HG02981 (cell line): ENCODE results near the gene NCAM1.

Experiments used
- ATAC-seq: cut with Tn5 transposase; IDR thresholded peaks from one replicate; pipeline ENCODE4 v1.9.1; 2021; ENCODE audit warnings: mild to moderate bottlenecking, moderate library complexity; ENCODE audit not compliant: unreplicated experiment

NCAM1 gene

DNA sequence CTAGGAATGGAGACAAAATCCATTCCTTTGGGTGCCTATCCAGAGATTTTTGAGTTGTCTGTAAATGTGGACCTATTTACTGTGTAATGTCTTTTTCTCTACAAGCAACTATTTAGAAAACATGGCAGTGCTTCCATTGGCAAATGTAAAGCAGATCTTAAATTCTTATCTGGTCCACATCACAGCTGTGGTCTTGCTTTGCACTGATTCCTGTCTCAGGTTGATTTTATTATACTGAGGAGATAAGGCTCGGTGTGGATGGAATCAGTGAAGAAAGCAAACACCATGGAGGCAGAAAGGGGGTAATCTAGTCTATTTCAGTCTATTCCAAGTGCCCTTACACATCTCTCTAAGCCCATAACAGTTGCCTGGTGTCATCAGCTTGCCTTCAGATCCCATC, 160.5 kb downstream of the NCAM1 start:
- no peak for ATAC-seq

DNA sequence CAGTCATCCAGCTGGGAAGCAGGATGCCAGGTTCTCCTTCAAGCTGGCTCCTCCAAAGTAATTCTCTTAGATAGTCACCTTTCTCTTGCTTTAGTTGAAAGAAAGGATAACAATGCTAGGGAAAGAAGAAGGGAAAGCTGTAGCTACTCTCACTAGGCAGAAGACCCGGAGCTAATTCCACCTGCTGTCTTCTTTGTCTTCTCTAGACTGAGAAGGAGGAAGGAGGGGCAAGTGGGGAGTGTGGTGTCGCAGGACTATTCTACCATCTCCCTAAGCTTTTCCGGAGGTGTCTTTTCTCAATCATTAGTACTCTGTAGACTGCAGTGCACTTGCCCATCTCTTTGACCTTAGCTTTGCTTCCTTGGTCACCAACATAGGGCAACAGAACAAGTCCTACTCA, 162.8 kb downstream of the NCAM1 start:
- ATAC-seq = no peak

DNA sequence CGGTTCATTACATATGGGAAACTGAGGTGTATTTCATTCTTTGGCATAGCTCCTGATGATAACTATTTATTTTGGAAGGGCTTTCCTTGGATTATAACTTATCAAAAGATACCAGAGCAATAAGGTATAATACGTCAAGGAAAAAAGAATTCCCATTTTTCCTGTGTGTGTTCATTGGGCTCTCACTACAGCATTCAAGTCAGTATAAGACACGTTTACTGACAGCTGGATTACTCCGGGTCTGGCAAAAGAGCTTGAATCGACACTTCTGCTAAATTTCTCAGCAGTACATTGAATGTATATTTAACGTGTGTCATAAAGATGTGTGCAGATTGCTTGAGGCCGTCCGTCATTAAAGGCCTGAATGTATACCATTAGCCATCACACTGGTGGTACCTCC, 163.4 kb downstream of the NCAM1 start:
- no peak for ATAC-seq

DNA sequence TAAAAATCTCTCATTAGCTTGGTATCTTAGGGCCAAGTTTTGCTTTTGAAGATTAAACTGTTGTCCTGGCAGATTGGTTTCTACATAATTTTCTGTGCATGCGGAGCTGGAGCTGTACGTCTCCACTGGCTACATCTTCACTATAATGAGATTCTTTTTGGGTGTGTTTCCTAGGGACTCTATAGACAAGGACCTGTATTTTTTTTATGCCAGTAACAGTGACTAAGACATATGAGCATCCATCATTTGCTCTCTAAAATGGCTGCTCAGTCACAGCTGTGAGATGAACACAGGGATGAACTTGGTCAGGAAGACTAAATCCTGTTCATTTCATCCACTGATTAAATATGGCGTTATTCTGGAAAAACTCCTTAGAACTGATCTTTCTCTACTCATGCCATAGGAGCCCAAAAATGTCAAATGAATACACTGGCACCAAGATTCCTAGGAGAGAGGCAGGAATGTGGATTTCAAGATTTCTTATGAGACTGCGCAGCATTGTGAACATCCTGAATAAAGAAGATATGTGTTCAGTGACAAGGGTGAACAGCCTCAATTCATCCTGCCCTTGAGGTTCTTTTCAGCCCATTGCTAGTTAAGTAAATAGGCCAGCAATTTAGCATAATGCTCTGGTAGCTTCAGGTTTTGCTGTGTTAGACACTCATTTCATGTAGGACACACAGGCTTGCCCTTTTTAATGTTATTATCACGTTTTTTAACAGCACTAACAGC, 168.2 kb downstream of the NCAM1 start:
- no peak for ATAC-seq

DNA sequence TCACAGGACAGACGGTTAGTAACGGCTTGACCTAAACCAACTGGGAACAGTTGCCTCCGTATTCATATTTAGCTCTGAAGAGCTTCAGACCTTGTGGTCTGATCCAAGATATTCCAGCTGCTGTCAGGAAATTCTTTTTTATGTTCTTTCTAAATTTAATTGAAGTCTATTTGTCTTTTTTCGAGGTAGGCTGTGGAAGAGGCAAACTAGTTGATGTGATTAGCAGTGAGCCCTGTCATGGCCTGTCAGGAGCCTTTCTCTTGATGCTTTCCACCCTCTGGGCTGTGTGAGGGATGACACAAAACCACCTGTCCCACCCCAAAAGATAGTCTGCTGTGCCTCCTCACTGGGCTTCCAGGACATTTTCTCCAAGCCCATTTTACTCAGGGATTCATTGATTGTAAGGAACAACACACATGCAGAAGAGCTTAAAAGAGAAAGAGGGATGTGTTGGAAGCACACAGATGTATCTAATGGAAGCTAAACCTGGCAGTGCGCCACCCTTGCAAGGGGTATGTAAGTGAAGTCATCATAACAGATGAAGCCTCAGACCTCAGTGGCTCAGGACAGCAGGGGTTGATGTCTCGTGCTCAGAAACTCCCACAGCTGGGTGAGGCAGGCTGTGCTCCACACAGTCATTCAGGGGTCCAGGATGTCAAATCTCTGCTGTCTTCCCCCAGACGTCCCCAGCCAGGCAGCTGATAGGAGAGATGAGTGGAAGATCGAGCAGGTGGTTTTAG, 170.0 kb downstream of the NCAM1 start:
- no peak for ATAC-seq

DNA sequence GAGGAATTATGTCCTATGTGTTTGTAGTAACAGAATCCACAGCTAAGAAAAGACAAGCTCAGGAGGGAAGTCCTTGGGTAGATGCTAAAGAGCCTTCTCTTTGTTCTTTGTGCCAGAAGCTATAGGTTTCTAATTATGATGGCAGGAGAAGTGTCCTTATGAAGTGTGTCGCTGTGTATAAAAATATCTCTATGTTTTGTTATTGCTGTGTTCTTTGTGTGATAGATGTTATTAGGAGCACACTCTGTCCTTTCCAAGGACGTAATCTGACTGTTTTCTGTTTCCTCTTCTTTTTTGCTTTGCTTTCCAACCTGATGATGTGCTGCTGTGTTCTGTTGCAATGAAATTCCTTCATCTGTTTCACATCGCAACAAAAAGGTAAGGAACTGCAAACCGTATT, 171.9 kb downstream of the NCAM1 start:
- ATAC-seq = no peak

DNA sequence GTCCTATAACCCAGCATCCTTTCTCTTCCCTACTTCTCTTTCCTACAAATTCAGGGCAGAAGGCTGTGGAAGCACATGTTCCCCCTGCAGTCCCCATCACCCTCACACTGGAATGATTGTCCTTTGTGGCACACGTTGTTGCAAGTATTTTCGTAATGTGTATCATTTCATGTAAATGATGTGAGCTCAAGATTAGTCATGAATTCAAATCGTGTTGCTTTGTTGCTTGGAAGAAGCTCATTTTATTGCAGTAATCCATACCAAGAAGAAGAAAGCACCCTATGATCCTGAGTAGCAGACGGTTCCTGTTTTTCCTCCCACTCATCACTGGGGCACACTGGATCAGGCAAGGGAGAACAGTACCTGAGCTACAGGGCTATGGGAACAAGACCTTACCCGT, 173.4 kb downstream of the NCAM1 start:
- no peak for ATAC-seq

DNA sequence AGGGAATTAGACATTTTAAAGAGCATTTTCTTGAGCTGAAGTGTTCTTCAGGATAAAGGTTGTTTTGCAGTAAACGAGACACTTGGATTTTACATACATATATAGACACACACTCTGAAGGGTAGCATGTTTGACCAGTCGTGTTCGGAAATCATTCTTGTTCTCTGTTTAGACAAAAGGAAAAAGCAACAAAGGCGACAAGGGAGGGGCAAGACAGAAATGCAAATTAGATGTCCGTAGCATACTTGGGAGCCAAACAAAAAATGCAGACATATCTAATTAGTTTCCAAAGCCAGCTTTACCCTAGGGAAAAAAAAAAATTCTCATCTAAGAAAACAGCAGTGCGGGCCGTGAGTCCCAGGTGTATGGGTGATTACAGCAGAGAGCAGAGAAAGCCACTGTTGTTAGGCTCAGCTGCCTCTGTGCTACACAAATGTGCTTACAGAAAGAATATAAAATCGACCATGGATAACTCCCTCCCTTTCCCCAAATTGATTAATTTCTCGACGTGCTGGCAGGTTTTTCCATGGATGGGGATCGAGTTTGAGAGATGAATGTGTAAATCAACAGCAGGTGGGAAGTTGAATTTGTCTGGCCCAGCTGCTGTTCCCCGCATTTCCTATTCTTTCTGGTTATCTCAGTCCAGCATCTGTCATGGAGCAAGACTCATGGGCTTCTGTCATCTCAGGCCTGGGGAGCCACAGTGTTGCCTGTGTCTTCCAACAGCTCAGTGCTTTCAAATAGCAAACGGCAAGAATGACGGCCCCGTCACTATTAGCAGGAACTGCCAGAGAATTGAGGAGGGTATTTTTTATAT, 176.7 kb downstream of the NCAM1 start:
- no peak for ATAC-seq

DNA sequence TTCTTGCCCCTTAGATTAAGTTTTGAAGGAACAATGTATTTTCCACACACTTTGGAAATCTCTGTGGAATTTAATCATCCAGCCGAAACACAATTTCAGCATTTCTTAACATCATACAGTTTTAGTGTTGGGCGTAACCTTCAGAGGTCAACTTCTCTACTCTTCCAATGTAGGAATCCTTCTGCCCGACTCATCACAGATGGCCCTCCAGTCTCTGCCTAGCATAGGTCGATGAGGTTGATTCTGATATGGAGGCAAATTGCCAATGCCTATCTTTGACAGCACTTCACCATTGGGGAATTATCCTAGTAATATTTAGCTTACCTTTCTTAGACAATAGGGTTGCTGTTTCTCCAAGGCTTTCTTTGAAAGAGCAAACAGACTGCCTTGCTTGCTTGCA, 177.5 kb downstream of the NCAM1 start:
- ATAC-seq = no peak

DNA sequence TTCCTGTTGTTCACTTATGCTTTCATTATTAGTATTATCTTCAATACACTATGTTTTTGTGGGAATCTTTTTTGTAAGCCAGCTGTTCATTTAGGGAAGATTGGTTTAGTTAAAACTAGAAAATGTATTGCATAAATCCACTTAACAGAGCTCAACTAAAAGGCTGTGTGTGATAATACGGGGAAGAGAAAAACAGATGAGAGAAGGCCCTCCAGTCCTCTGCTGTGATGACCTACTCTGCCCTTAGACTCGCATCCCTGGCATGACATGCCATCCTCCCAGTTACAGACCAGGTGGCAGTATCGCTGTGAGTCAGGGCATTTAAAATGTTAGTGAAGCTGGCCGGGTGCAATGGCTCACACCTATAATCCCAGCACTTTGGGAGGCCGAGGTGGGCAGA, 179.8 kb downstream of the NCAM1 start:
- no peak for ATAC-seq

DNA sequence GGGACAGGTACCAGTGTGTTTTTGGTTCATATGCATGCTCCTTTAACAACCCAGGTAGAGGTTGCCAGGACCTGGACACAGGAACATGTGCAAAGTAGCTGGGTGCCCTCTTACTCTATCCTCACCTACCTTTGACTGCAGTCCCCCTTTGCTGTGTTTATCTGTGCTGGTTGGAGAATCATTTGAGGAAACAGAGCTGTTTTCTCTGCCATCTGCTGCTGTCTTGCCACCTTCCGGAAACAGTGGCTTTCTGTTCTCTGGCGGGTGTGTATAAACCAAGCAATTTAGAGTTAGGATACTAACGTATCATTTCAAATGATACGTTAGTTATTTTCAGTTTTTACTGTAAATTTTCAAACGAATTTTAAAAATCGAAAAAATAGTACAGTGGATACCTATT, 181.3 kb downstream of the NCAM1 start:
- no peak for ATAC-seq

DNA sequence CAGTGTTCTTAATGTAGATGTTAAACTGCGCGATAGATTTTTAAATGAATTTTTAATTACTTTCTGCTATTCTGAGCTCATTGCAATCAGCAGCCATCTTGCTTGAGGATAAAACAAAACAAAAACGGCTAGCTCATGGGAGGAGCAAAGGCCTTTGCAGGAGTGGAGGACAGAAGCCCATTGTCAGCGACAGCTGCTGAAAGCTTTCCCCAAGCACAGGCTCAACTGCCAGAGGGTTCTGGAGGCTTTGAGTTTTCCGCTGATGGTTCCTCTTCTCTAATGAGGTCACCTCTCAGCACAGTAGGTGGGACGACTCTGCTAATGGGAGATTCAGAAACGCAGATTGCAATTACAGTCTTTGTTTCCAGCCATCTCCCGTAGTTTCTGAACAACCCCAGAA, 186.0 kb downstream of the NCAM1 start:
- no peak for ATAC-seq

DNA sequence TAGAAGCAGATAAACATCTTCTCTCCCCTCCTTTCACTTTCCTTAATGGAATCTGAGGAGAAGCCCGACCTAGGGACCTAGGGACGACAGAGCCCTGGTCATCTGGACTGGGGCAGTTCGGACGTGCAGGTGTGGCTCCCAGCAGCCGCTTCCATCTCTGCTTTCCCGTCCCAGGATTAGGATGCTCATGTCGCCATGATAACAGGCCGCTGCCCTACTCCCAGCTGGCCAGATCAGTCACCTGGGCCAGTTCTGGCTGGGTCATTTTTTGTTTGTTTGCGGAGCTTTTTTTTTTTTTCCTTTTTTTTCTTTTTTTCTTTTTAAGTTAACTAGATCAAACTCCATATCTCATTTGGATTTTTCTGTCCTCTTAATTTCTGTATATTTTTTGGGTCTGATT, 186.9 kb downstream of the NCAM1 start:
- ATAC-seq = no peak

DNA sequence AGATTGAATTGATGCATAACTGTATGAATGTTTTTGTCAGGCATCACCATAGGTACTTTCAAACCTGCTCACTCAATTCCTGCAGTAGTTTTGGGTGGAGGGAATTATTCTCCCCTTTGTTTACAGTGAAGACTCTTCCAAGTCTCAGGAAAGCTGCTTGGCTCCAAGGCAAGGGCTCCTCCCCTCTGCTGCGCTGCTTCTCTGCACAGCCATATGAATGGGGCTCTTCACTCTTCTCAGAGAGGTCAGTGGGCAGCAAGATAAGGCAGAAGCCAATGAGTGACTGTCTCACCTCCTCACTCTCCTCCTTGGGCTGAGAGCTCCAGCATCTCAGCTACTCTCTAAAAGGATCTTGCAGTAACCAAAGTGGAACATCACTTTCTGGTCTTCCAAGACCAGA, 187.4 kb downstream of the NCAM1 start:
- ATAC-seq = no peak

DNA sequence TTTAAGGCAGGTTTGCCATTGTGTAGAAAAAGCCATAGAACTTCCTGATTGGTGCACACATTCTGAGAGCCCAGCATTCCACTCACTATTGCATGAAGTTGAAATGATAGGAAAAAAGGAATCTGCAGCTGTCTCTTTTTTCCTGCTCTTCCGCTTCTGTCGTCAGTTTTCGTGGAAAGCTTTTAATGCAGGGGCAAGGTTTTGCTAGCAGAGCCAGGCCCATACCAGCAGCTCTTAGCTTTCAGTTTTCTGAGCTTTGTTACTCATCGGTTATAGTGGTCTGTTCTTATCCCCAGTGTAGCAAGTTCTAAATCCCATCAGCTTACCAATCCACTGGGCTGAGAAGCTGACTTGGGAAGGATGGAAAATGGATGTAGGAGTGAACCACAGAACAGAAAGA, 190.3 kb downstream of the NCAM1 start:
- ATAC-seq = no peak

DNA sequence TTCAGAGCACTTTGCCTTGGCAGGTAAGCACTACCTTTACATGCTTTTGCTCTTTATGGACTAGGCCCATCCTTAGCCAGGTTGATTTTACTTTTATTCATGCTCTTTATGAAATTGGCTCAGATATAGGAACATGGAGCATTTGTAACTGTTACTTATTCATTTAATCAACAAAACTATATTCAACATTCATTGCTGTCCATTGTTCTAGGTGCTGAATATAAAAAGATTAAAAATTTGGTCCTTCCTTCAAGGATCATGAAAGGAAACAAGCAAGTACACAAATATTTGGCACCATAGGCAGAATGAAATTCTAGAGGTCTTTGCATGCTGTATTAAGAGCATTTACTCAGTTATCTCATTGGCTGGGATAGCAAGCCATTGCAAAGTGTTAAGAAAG, 191.3 kb downstream of the NCAM1 start:
- ATAC-seq = no peak

DNA sequence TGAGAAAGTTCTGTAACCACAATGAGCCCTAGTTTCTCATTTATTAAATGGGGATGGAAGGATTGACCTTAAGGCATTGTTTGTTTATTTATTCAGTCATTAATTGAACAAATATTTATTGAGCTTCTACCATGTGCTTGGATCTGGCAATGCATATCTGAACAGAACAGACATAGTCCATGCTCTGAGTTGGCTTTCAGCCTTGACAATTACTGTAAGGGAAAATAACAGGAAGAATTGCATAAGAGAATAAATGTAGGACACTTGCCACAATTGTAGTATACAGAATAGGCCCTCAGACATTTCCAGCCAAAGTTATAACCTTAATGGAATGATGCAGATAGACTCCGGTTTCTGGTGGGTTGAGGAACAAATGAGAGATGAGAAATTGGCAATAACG, 192.6 kb downstream of the NCAM1 start:
- ATAC-seq = no peak

DNA sequence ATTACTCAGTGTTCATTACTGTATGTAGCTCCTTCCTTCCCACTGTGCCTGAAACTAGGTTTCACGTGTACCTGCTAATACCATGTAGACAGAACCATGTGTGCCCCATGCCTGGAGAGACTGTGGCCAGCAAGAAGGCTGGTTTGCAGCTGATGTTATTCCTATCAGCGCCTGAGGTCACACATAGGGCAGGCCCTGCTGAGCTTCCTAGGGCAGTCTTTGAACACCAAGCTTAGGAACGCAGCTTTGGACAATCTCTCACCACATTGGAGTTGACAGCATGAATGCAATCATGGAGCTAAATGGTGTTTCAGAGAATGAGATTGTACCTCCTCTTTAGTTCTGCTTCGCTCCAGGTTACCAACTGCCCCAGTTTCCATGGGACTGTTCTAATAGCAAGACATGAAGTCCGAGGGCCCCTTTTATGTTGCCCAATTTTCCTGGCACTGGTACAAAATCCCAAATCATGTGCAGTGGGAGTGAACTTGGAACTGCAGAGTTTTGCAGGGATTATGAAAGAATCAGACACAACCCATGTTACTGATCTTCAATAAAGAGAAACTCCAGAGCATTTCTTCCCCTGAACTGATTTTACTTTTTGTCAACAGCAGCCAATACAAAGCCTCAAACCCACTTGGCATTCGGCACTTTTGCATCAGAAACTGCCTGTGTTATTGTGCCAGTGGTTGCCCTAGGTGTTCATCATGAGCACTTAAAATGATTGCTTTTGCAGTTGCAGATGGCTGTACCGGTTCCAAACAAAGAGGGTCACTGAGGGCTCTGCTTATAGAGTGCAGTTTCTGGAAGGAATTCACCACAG, 199.0 kb downstream of the NCAM1 start:
- no peak for ATAC-seq

DNA sequence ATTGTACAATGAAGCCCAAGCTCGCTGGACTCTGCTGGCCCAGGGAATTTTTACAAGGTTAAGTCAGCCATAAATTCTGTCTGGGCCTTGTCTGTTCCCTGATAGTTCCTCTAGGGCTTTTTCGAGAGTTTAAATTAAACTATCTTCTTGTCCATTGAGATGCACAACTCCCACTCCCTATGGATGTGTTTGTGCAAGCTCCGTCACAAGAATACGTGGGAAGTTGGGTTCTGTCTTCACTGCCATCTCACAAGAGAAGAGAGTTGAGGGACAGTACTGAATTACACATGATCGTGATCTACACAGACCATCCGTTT, 199.5 kb downstream of the NCAM1 start:
- no peak for ATAC-seq

DNA sequence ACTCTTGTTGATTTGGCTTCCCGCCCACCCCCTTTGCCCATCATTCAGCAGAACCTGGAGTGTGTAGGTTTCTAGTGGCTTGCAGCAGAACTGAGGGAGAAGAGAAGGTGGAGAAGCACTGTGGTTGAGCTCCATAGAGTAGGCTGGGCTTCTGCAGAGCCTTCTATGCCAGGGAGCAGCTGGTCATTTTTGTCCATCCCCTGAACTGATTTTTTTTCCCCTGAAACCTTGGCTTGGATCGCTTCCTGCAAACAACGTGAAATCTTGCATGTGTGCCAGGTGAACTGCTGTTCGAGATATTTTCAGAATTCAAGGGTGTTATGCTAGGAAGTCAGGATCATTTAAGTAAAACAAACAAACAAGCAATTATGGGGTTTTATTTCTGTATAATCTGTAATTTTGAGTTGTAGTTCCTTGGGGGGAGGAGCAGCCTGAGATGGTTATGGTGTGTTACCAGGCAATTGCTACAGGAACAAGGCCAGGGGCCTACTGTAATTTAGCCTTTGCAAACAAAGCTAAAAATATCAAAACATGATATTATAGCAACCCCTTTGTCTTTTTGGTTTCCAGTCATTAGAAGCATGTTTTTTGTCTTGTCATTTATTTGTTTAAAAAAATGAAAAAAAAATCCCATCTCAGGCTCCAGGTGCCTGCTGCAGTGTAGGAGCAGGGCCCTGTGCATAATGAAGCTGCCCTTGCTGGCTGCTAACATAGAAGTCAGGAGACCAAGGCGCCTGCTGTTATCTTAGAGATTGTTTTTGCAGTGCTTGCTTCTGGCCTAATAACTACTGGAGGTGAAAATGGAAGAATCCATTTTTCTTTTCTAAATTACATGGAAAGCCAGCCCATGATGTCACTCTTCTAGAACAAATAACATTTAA, 200.7 kb downstream of the NCAM1 start:
- no peak for ATAC-seq
